K562 (cell line): ENCODE results near the gene TRIM26. TPM values are rescaled to one million over a fixed set of nuclear protein-coding genes. Genes with fewer than 3 reads are reported as not detected.
A peak's percentile ranks its signal among the peaks of the same experiment; 100 is the strongest.

ENCODE experiments used
- ATAC-seq: fragments of 200-7000 bp; cut with Tn5 transposase; 3 replicates; pipeline ENCODE4 v1.9.1; 2020; ENCODE audit warnings: moderate library complexity
- BruUV-seq: library from RNA; stranded (reverse); fragments of 400-500 nt; replicated peaks from 2 replicates; lab custom pipeline; 2021; lab: Mats Ljungman, UMichigan
- CTCF ChIA-PET: fragments of 300-600 bp; formaldehyde crosslinking; extraction: SDS; loops from one replicate; lab custom pipeline; 2021; ENCODE audit warnings: low intra/inter-chr PET ratio; lab: Yijun Ruan, JAX
- POLR2A ChIA-PET: fragments of 300-600, 350-650 bp; sonication (Branson Sonifier 250); formaldehyde crosslinking; extraction: SDS; loops from one replicate; lab custom pipeline; 2021; ENCODE audit warnings: antibody characterized with exemption, inconsistent platforms; lab: Yijun Ruan, JAX
- DNase-seq, 4 experiments: peaks; one replicate each; pipeline versions ENCODE4 v3.0.0 to v3.0.0-alpha.2; 2011 to 2018; ENCODE audit warnings: low spot score in 3 of 4, mixed read lengths in 3 of 4; ENCODE audit errors: extremely low read depth in 1 of 4
- FAIRE-seq: peaks from 2 replicates; lab custom pipeline; 2011; peaks lifted over from hg19 to GRCh38; lab: Jason Lieb, UNC
- H2AFZ ChIP-seq: 2 replicates; pipeline ENCODE4 v1.6.0; 2011; ENCODE audit warnings: low read depth, low read length, control low read depth, inconsistent platforms
- H3K27ac ChIP-seq: fragments of 200-600 bp; 3 replicates; pipeline ENCODE4 v1.8.0; 2011; ENCODE audit warnings: low read depth, mild to moderate bottlenecking, control low read depth, inconsistent platforms, low read length, moderate library complexity, mixed read lengths; ENCODE audit errors: extremely low read depth
- H3K27me3 ChIP-seq, 2 experiments: fragments of 300-600 bp in 1 of 2; 2 replicates in 1 of 2; 3 replicates in 1 of 2; pipeline versions ENCODE4 v1.6.0 to v1.8.0; 2011; ENCODE audit warnings: inconsistent platforms in 2 of 2, low read length in 2 of 2, mild to moderate bottlenecking in 1 of 2, mixed read lengths in 1 of 2, moderate library complexity in 1 of 2; ENCODE audit not compliant: control insufficient read depth in 2 of 2, insufficient read depth in 2 of 2
- H3K36me3 ChIP-seq: fragments of 300-600 bp; 3 replicates; pipeline ENCODE4 v1.8.0; 2011; ENCODE audit warnings: mild to moderate bottlenecking, low read length, inconsistent platforms; ENCODE audit not compliant: control insufficient read depth, insufficient read depth
- H3K4me1 ChIP-seq, 2 experiments: fragments of 200-600 bp in 1 of 2; replicated peaks in 1 of 2; 2 replicates in 1 of 2; 3 replicates in 1 of 2; pipeline versions ENCODE4 v1.5.1 to v1.8.0; 2011; ENCODE audit warnings: inconsistent platforms in 2 of 2, low read length in 2 of 2, mild to moderate bottlenecking in 1 of 2, mixed read lengths in 1 of 2, moderate library complexity in 1 of 2; ENCODE audit not compliant: control insufficient read depth in 2 of 2, insufficient read depth in 2 of 2
- H3K4me2 ChIP-seq: 2 replicates; pipeline ENCODE4 v1.6.1; 2011; ENCODE audit warnings: low read length, control low read depth, inconsistent platforms, mixed read lengths; ENCODE audit not compliant: insufficient read depth
- H3K4me3 ChIP-seq: fragments of 200-600 bp; sonication (generic), shearing (Covaris generic); 2 replicates; pipeline ENCODE4 v1.5.1; 2016; ENCODE audit warnings: control low read depth, inconsistent platforms
- H3K79me2 ChIP-seq: fragments of 200-600 bp; 3 replicates; pipeline ENCODE4 v1.8.0; 2011; ENCODE audit warnings: low read length, inconsistent platforms; ENCODE audit not compliant: control insufficient read depth, insufficient read depth
- H3K9ac ChIP-seq, 2 experiments: 2 replicates each; pipeline versions ENCODE4 v1.6.0 to v1.6.1; 2011; ENCODE audit warnings: low read depth in 2 of 2, low read length in 2 of 2, control low read depth in 1 of 2, inconsistent platforms in 1 of 2, mild to moderate bottlenecking in 1 of 2, mixed read lengths in 1 of 2; ENCODE audit not compliant: insufficient read depth in 1 of 2
- H3K9me1 ChIP-seq: one replicate; pipeline ENCODE4 v1.6.0; 2011; ENCODE audit warnings: inconsistent platforms, mild to moderate bottlenecking, low read length, moderate library complexity; ENCODE audit not compliant: control insufficient read depth, insufficient read depth
- H3K9me3 ChIP-seq: replicated peaks from 2 replicates; pipeline ENCODE4 v1.5.1; 2011; ENCODE audit warnings: low read depth, low read length, inconsistent platforms; ENCODE audit not compliant: control insufficient read depth, insufficient read depth
- H4K20me1 ChIP-seq: replicated peaks from 2 replicates; pipeline ENCODE4 v1.6.1; 2011; ENCODE audit warnings: low read length, inconsistent platforms, mixed read lengths; ENCODE audit not compliant: control insufficient read depth, insufficient read depth
- CSDE1 ChIP-seq, 2 experiments: fragments of 450-650 bp; IDR thresholded peaks; 2 replicates each; pipeline ENCODE4 v1.6.1; 2016; ENCODE audit warnings: mild to moderate bottlenecking in 1 of 2
- HDGF ChIP-seq: fragments of 450-650 bp; IDR thresholded peaks from 2 replicates; pipeline ENCODE4 v1.6.1; 2016
- HLTF ChIP-seq: fragments of 450-650 bp; IDR thresholded peaks from 2 replicates; pipeline ENCODE4 v1.6.1; 2016
- MLLT1 ChIP-seq, 2 experiments: fragments of 450-650 bp; IDR thresholded peaks; 2 replicates each; pipeline ENCODE4 v1.6.1; 2016
- NCOA4 ChIP-seq: fragments of 450-650 bp; IDR thresholded peaks from 2 replicates; pipeline ENCODE4 v1.6.1; 2018; ENCODE audit warnings: mild to moderate bottlenecking; ENCODE audit not compliant: partially characterized antibody
- SPI1 ChIP-seq: IDR thresholded peaks from 2 replicates; pipeline ENCODE4 v1.6.1; 2011; ENCODE audit warnings: low read depth, low read length, control low read depth, borderline replicate concordance
- TRIM24 ChIP-seq, 2 experiments: fragments of 450-650 bp; IDR thresholded peaks; 2 replicates each; pipeline ENCODE4 v1.6.1; 2016
- ZNF24 ChIP-seq: fragments of 450-650 bp; IDR thresholded peaks from 2 replicates; pipeline ENCODE4 v1.6.1; 2016
- ZNF518B ChIP-seq: fragments of 250-450 bp; sonication (Bioruptor Pico); IDR thresholded peaks from 2 replicates; pipeline ENCODE4 v1.5.0; 2021; ENCODE audit warnings: mild to moderate bottlenecking, moderate library complexity
- WGBS: fragments of 100-300 bp; shearing (Covaris generic); methylation state at CpG from one replicate; pipeline ENCODE4 v1.1.6; 2016; ENCODE audit warnings: low coverage, mixed read lengths; ENCODE audit not compliant: insufficient coverage; ENCODE audit errors: missing lambda C conversion rate; 5-methylcytosine and 5-hydroxymethylcytosine counted together
- in situ Hi-C: fragments of 300-500 bp; cut with MboI; formaldehyde crosslinking; loops from 4 replicates; pipeline ENCODE4 v1.15.0; 2018; ENCODE audit warnings: inconsistent platforms, mixed read lengths
- intact Hi-C: fragments of 100-400 bp; cut with micrococcal nuclease; formaldehyde crosslinking; loops from 2 replicates; pipeline ENCODE4 v1.14.2; 2022
- polyA plus RNA-seq, 8 experiments: library from polyadenylated mRNA; depleted of rRNA in 4 of 8; stranded (reverse) in 5 of 8; unstranded in 3 of 8; fragments of >200 nt; fragmentation: Nextera tagmentation in 2 of 8; fragmentation: Illumina TruSeq in 1 of 8; extraction: Ambion mirVana in 2 of 8; extraction: Trizol in 1 of 8; gene quantifications; 2 replicates each; pipeline versions ENCODE4 v1.2.1 to v1.2.3, GENCODE V29; 2011 to 2014; ENCODE audit warnings: inconsistent platforms in 1 of 8, missing spikeins in 1 of 8
- total RNA-seq, 7 experiments: library from RNA; depleted of rRNA in 6 of 7; stranded (reverse); fragments of >200 nt in 6 of 7; fragmentation: Illumina TruSeq in 2 of 7; extraction: Trizol in 2 of 7; gene quantifications; 2 replicates each; pipeline versions ENCODE4 v1.2.1 to v1.2.3, GENCODE V29; 2011 to 2021; ENCODE audit warnings: low replicate concordance in 1 of 7

TRIM26 gene
- total and polyA plus RNA-seq, 9 of the 15 experiments (the other 6 are each of a cell fraction or from before 2014, with no cell fraction given) = 0.80 to 5.0 (median 2.8) TPM

- Histone ChIP-seq H3K27ac (no peak overlapping the region), H3K9me3 (no peaks in the 10 kb centered on the region), H3K27me3 (peaks cover 2 to 32% of the 10 kb centered on the region in 2 experiments; a peak in 3 of 5 replicates), H3K4me3 (no peak overlapping the region), H3K4me1 (peaks cover 13 to 14% of the 10 kb centered on the region in 2 experiments; a peak in 4 of 5 replicates), H3K9me1 (no peaks in the 10 kb centered on the region), H2AFZ (peak overlapping the region; percentile 46; the same call in 1 of the 2 replicates), H3K9ac (no peak overlapping the region), H3K4me2 (no peak overlapping the region; the same call in 1 of the 2 replicates), H3K36me3 (no peaks in the 10 kb centered on the region), H3K79me2 (no peaks in the 10 kb centered on the region), H4K20me1 (no peaks in the 10 kb centered on the region)
- ATAC-seq (no peak), DNase-seq (no peak), FAIRE-seq (no peak)
- intact Hi-C loops (no loop called here), in situ Hi-C loops (no loop called here)
- POLR2A ChIA-PET = no interaction called here
- 16% methylated on average over 17 of the region's 17 CpGs for WGBS
- no peak for TF ChIP-seq TRIM24 (IDR thresholded peaks at IDR 0.05)
- TF ChIP-seq SPI1 = peak; percentile 26; the same call in 1 of the 2 replicates
- CTCF ChIA-PET = no interaction called here
- BruUV-seq = no TSS peak
These were observed 53.0 kb downstream of the TRIM26 start for GRCh38 chr6:30160008-30160784.

- no peak overlapping the region for H3K4me3 ChIP-seq
- WGBS = 7% methylated on average over 3 of the region's 3 CpGs
- TF ChIP-seq MLLT1 (IDR thresholded peaks at IDR 0.05) (no peak), ZNF24 (no peak), HLTF (no peak), NCOA4 (no peak), CSDE1 (IDR thresholded peaks at IDR 0.05) (no peak), ZNF518B (CRISPR knock-in tag) (no peak), HDGF (no peak)
These were observed 54.6 kb downstream of the TRIM26 start for GRCh38 chr6:30158475-30159040.

More at GRCh38 chr6:30158475-30159040, 54.6 kb downstream of the TRIM26 start:
- Histone ChIP-seq H3K9ac (no peak overlapping the region), H3K36me3 (no peaks in the 10 kb centered on the region), H3K79me2 (no peaks in the 10 kb centered on the region), H3K4me2 (no peak overlapping the region), H3K9me1 (no peaks in the 10 kb centered on the region), H4K20me1 (no peaks in the 10 kb centered on the region), H3K27ac (no peak overlapping the region), H3K9me3 (no peaks in the 10 kb centered on the region), H3K4me1 (peaks cover 13 to 15% of the 10 kb centered on the region in 2 experiments; a peak in 4 of 5 replicates), H3K27me3 (peaks cover 2 to 36% of the 10 kb centered on the region in 2 experiments; a peak in 3 of 5 replicates), H2AFZ (no peak overlapping the region)
- ChIA-PET CTCF (no interaction called here), POLR2A (interaction anchor here (0.7 kb wide), 1 partner anchor 61 kb away, joined by 3 read pairs; no protein-coding TSS in a partner anchor)
- DNase-seq = no peak
- in situ Hi-C loops (no loop called here), intact Hi-C loops (no loop called here)
- FAIRE-seq = no peak
- no TSS peak for BruUV-seq
- ATAC-seq = no peak
